GM12878 (cell line): Measurements from ENCODE around the gene POLR2F. TPM values are rescaled to one million over a fixed set of nuclear protein-coding genes. Genes with fewer than 3 reads are reported as not detected.

Experiments
- ATAC-seq: fragments of 200-7000 bp; cut with Tn5 transposase; 3 replicates; pipeline ENCODE4 v1.9.1; 2020; ENCODE audit warnings: mild to moderate bottlenecking, moderate library complexity
- BruUV-seq: library from RNA; stranded (reverse); fragments of 400-500 nt; replicated peaks from 2 replicates; lab custom pipeline; 2021; lab: Mats Ljungman, UMichigan
- CTCF ChIA-PET: fragments of 300-600 bp; sonication (Branson Sonifier 250); formaldehyde crosslinking; extraction: SDS; loops from one replicate; lab custom pipeline; 2021; ENCODE audit warnings: inconsistent platforms; lab: Yijun Ruan, JAX
- POLR2A ChIA-PET: fragments of 350-600 bp; formaldehyde crosslinking; extraction: SDS; loops from one replicate; lab custom pipeline; 2021; ENCODE audit warnings: inconsistent platforms; lab: Charles Lee
- RAD21 ChIA-PET: fragments of 300-600 bp; sonication (Branson Sonifier 250); formaldehyde crosslinking; loops from one replicate; lab custom pipeline; 2023; ENCODE audit warnings: antibody characterized with exemption; ENCODE audit not compliant: unreplicated experiment; lab: Charles Lee
- SMC1A ChIA-PET: fragments of 300-600 bp; sonication (Branson Sonifier 250); formaldehyde crosslinking; loops from one replicate; lab custom pipeline; 2023; ENCODE audit not compliant: unreplicated experiment, uncharacterized antibody; lab: Charles Lee
- DNase-seq: peaks from one replicate; pipeline ENCODE4 v3.0.0-alpha.2; 2011; ENCODE audit warnings: low read depth, low spot score
- FAIRE-seq: peaks from 3 replicates; lab custom pipeline; 2011; peaks lifted over from hg19 to GRCh38; lab: Jason Lieb, UNC
- H2AFZ ChIP-seq: 2 replicates; pipeline ENCODE4 v1.6.0; 2011; ENCODE audit warnings: low read depth, low read length, control low read depth; ENCODE audit not compliant: control insufficient read depth
- H3K27ac ChIP-seq: 2 replicates; pipeline ENCODE4 v1.5.1; 2011; ENCODE audit warnings: control low read depth; ENCODE audit not compliant: control insufficient read depth, insufficient read depth
- H3K27me3 ChIP-seq, 2 experiments: replicated peaks in 1 of 2; 2 replicates each; pipeline versions ENCODE4 v1.6.0 to v1.6.1; 2011; ENCODE audit warnings: low read length in 1 of 2; ENCODE audit not compliant: control insufficient read depth in 2 of 2, insufficient read depth in 2 of 2
- H3K36me3 ChIP-seq, 2 experiments: 2 replicates each; pipeline ENCODE4 v1.5.1; 2011; ENCODE audit warnings: low read length in 1 of 2; ENCODE audit not compliant: control insufficient read depth in 2 of 2, insufficient read depth in 2 of 2
- H3K4me1 ChIP-seq: 2 replicates; pipeline ENCODE4 v1.6.1; 2011; ENCODE audit warnings: mild to moderate bottlenecking, low read length, moderate library complexity, mixed read lengths; ENCODE audit not compliant: control insufficient read depth, insufficient read depth
- H3K4me2 ChIP-seq: 2 replicates; pipeline ENCODE4 v1.6.0; 2011; ENCODE audit warnings: control low read depth; ENCODE audit not compliant: control insufficient read depth, insufficient read depth
- H3K4me3 ChIP-seq: fragments of 200-600 bp; sonication (generic); 2 replicates; pipeline ENCODE4 v1.5.1; 2016
- H3K79me2 ChIP-seq: 2 replicates; pipeline ENCODE4 v1.6.0; 2011; ENCODE audit warnings: low read length; ENCODE audit not compliant: control insufficient read depth, insufficient read depth
- H3K9ac ChIP-seq: 2 replicates; pipeline ENCODE4 v1.8.0; 2011; ENCODE audit warnings: low read length, control low read depth, mixed read lengths; ENCODE audit not compliant: control insufficient read depth, insufficient read depth
- H3K9me3 ChIP-seq: replicated peaks from 3 replicates; pipeline ENCODE4 v1.5.1; 2011; ENCODE audit warnings: mild to moderate bottlenecking, low read length; ENCODE audit not compliant: control insufficient read depth, insufficient read depth
- H4K20me1 ChIP-seq: 2 replicates; pipeline ENCODE4 v1.6.0; 2011; ENCODE audit not compliant: control insufficient read depth, insufficient read depth
- ATF7 ChIP-seq: fragments of 450-650 bp; IDR thresholded peaks from 2 replicates; pipeline ENCODE4 v1.6.1; 2016; ENCODE audit warnings: low read depth, mild to moderate bottlenecking
- BCL11A ChIP-seq: IDR thresholded peaks from 2 replicates; pipeline ENCODE4 v1.6.1; 2011; ENCODE audit warnings: low read depth, low read length
- BCLAF1 ChIP-seq: fragments of 450-650 bp; IDR thresholded peaks from 2 replicates; pipeline ENCODE4 v1.6.1; 2017; ENCODE audit warnings: antibody characterized with exemption, mild to moderate bottlenecking, moderate library complexity
- CHD1 ChIP-seq: IDR thresholded peaks from 2 replicates; pipeline ENCODE4 v1.6.1; 2012; ENCODE audit warnings: low read depth, low read length, improper control_type of control experiment
- EED ChIP-seq: sonication (generic); IDR thresholded peaks from 2 replicates; pipeline ENCODE4 v1.6.1; 2016; ENCODE audit warnings: antibody characterized with exemption, low read depth
- HDAC6 ChIP-seq: fragments of 200-600 bp; sonication (generic); IDR thresholded peaks from one replicate; pipeline ENCODE4 v1.8.0; 2017; ENCODE audit warnings: antibody characterized with exemption; ENCODE audit not compliant: unreplicated experiment
- RAD21 ChIP-seq: IDR thresholded peaks from 2 replicates; pipeline ENCODE4 v1.6.1; 2011; ENCODE audit warnings: mild to moderate bottlenecking, low read depth, low read length, moderate library complexity; ENCODE audit not compliant: insufficient read depth
- SREBF2 ChIP-seq: IDR thresholded peaks from 2 replicates; pipeline ENCODE4 v1.6.1; 2012; ENCODE audit warnings: mild to moderate bottlenecking, low read length
- TCF12 ChIP-seq: IDR thresholded peaks from 2 replicates; pipeline ENCODE4 v1.6.1; 2011; ENCODE audit warnings: low read depth, mild to moderate bottlenecking, low read length
- TCF3 ChIP-seq: IDR thresholded peaks from 2 replicates; pipeline ENCODE4 v1.6.1; 2012; ENCODE audit warnings: low read depth, mild to moderate bottlenecking, low read length, borderline replicate concordance; ENCODE audit not compliant: insufficient read depth
- YBX1 ChIP-seq: fragments of 450-650 bp; IDR thresholded peaks from 2 replicates; pipeline ENCODE4 v1.6.1; 2016; ENCODE audit warnings: antibody characterized with exemption
- ZNF622 ChIP-seq: fragments of 450-650 bp; IDR thresholded peaks from 2 replicates; pipeline ENCODE4 v1.6.1; 2017; ENCODE audit warnings: mild to moderate bottlenecking, inconsistent platforms
- WGBS: methylation state at CpG from one replicate; pipeline ENCODE4 v1.1.6; 2016; ENCODE audit warnings: low lambda C conversion rate; ENCODE audit not compliant: insufficient replicate concordance, insufficient coverage; ENCODE audit errors: missing lambda C conversion rate; 5-methylcytosine and 5-hydroxymethylcytosine counted together
- in situ Hi-C: fragments of 300-500 bp; cut with MboI; formaldehyde crosslinking; loops from 9 replicates; pipeline ENCODE4 v1.14.3; 2018; ENCODE audit warnings: mixed read lengths
- intact Hi-C: fragments of 100-400 bp; cut with micrococcal nuclease; formaldehyde crosslinking; loops from one replicate; pipeline ENCODE4 v1.14.2; 2022; ENCODE audit not compliant: unreplicated experiment
- polyA plus RNA-seq, 11 experiments: library from polyadenylated mRNA; depleted of rRNA in 4 of 11; unstranded in 6 of 11; stranded (reverse) in 5 of 11; fragments of >200 nt; fragmentation: Nextera tagmentation in 4 of 11; fragmentation: Illumina TruSeq in 1 of 11; extraction: Ambion mirVana in 4 of 11; extraction: Trizol in 1 of 11; gene quantifications; 1 replicate in 1 of 11; 2 replicates in 10 of 11; pipeline versions ENCODE4 v1.2.1 to v1.2.3, GENCODE V29; 2011 to 2016; ENCODE audit warnings: inconsistent platforms in 2 of 11, missing spikeins in 2 of 11, low read depth in 1 of 11
- total RNA-seq, 4 experiments: library from RNA; depleted of rRNA in 3 of 4; stranded (reverse); fragments of >200 nt in 3 of 4; fragmentation: Illumina TruSeq in 1 of 4; extraction: Trizol in 1 of 4; gene quantifications; 2 replicates each; pipeline versions ENCODE4 v1.2.1 to v1.2.3, GENCODE V29; 2013 to 2021
- TF ChIP-seq, protein P1 (sequence below): IDR thresholded peaks from 2 replicates; pipeline ENCODE4 v1.6.1; 2012; ENCODE audit warnings: low read length, inconsistent platforms
- TF ChIP-seq, protein P2 (sequence below): fragments of 450-650 bp; formaldehyde crosslinking; IDR thresholded peaks from 2 replicates; pipeline ENCODE4 v1.5.0; 2022; ENCODE audit warnings: mild to moderate bottlenecking, missing genetic modification characterization

The POLR2F gene
- total and polyA plus RNA-seq, 10 of the 15 experiments (the other 5 are each of a cell fraction or from before 2014, with no cell fraction given), result 71.9 to 218 (median 100.0) TPM

GRCh38 chr22:38009000-38009806 is 55.7 kb downstream of the POLR2F start:
- no peak for DNase-seq
- in situ Hi-C loops (no loop called here), intact Hi-C loops (no loop called here)
- Histone ChIP-seq H3K27me3 (no peaks in the 10 kb centered on the region), H4K20me1 (no peaks in the 10 kb centered on the region), H2AFZ (no peak overlapping the region), H3K4me3 (no peak overlapping the region), H3K27ac (no peak overlapping the region), H3K36me3 (no peaks in the 10 kb centered on the region), H3K4me1 (no peaks in the 10 kb centered on the region), H3K9me3 (no peaks in the 10 kb centered on the region), H3K4me2 (no peak overlapping the region), H3K79me2 (no peaks in the 10 kb centered on the region), H3K9ac (no peak overlapping the region)
- FAIRE-seq, result no peak
- SMC1A ChIA-PET, result interaction anchor here (0.6 kb wide), 1 partner anchor 192 kb away, joined by 3 read pairs; no protein-coding TSS in a partner anchor
- CTCF ChIA-PET, result interaction anchor here (0.9 kb wide), 1 partner anchor 14 kb away, joined by 3 read pairs; no protein-coding TSS in a partner anchor
- 32% methylated on average over 14 of the region's 14 CpGs for WGBS
- ATAC-seq, result no peak; the same call in 2 of the 3 replicates
- POLR2A ChIA-PET, result interaction anchor here (0.5 kb wide), 1 partner anchor 152 kb away, joined by 3 read pairs; no protein-coding TSS in a partner anchor
- RAD21 ChIA-PET, result no interaction called here
- no TSS peak for BruUV-seq
- TF ChIP-seq YBX1 (no peak), TCF3 (no peak), HDAC6 (no peak), TCF12 (no peak), EED (no peak), SREBF2 (no peak), CHD1 (no peak), BCL11A (no peak), ATF7 (no peak), RAD21 (no peak), ZNF622 (no peak), BCLAF1 (no peak)
- TF ChIP-seq, protein P1, sequence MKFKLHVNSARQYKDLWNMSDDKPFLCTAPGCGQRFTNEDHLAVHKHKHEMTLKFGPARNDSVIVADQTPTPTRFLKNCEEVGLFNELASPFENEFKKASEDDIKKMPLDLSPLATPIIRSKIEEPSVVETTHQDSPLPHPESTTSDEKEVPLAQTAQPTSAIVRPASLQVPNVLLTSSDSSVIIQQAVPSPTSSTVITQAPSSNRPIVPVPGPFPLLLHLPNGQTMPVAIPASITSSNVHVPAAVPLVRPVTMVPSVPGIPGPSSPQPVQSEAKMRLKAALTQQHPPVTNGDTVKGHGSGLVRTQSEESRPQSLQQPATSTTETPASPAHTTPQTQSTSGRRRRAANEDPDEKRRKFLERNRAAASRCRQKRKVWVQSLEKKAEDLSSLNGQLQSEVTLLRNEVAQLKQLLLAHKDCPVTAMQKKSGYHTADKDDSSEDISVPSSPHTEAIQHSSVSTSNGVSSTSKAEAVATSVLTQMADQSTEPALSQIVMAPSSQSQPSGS, result no peak
- TF ChIP-seq, protein P2, sequence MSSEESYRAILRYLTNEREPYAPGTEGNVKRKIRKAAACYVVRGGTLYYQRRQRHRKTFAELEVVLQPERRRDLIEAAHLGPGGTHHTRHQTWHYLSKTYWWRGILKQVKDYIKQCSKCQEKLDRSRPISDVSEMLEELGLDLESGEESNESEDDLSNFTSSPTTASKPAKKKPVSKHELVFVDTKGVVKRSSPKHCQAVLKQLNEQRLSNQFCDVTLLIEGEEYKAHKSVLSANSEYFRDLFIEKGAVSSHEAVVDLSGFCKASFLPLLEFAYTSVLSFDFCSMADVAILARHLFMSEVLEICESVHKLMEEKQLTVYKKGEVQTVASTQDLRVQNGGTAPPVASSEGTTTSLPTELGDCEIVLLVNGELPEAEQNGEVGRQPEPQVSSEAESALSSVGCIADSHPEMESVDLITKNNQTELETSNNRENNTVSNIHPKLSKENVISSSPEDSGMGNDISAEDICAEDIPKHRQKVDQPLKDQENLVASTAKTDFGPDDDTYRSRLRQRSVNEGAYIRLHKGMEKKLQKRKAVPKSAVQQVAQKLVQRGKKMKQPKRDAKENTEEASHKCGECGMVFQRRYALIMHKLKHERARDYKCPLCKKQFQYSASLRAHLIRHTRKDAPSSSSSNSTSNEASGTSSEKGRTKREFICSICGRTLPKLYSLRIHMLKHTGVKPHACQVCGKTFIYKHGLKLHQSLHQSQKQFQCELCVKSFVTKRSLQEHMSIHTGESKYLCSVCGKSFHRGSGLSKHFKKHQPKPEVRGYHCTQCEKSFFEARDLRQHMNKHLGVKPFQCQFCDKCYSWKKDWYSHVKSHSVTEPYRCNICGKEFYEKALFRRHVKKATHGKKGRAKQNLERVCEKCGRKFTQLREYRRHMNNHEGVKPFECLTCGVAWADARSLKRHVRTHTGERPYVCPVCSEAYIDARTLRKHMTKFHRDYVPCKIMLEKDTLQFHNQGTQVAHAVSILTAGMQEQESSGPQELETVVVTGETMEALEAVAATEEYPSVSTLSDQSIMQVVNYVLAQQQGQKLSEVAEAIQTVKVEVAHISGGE, result no peak
